K562 (cell line): ENCODE results near the gene ELOF1. TPM values are rescaled to one million over a fixed set of nuclear protein-coding genes. Genes with fewer than 3 reads are reported as not detected.
A peak's percentile ranks its signal among the peaks of the same experiment; 100 is the strongest.

Experiments
- CC2D1A ChIP-seq: fragments of 450-650 bp; IDR thresholded peaks from 2 replicates; pipeline ENCODE4 v1.6.1; 2017; ENCODE audit warnings: mild to moderate bottlenecking
- GABPA ChIP-seq: fragments of 200-800 bp; sonication (Bioruptor generic); conservative IDR thresholded peaks from 2 replicates; pipeline ENCODE4 v1.6.1; 2016; ENCODE audit warnings: low read depth, missing genetic modification characterization, missing compliant biosample characterization
- KDM2B ChIP-seq: fragments of 250-450 bp; sonication (Bioruptor Pico); IDR thresholded peaks from 2 replicates; pipeline ENCODE4 v1.8.0; 2021; ENCODE audit warnings: mild to moderate bottlenecking, moderate library complexity
- MTA2 ChIP-seq: fragments of 450-650 bp; IDR thresholded peaks from 2 replicates; pipeline ENCODE4 v1.6.1; 2016; ENCODE audit warnings: low read depth
- NCOR1 ChIP-seq: fragments of 450-650 bp; IDR thresholded peaks from 2 replicates; pipeline ENCODE4 v1.6.1; 2016; ENCODE audit warnings: mild to moderate bottlenecking, moderate library complexity
- POLR3G ChIP-seq: IDR thresholded peaks from 2 replicates; pipeline ENCODE4 v1.6.1; 2011; ENCODE audit not compliant: insufficient read length, insufficient replicate concordance; ENCODE audit errors: extremely low read depth
- RBM25 ChIP-seq: fragments of 200-400 bp; formaldehyde crosslinking; IDR thresholded peaks from 2 replicates; pipeline ENCODE4 v1.6.1; 2018; ENCODE audit warnings: low read length, low read depth, moderate library complexity; ENCODE audit not compliant: severe bottlenecking
- RFX5 ChIP-seq: IDR thresholded peaks from 2 replicates; pipeline ENCODE4 v1.6.1; 2011; ENCODE audit warnings: low read depth, mild to moderate bottlenecking, improper control_type of control experiment, low read length
- SMAD3 ChIP-seq: fragments of 450-650 bp; formaldehyde crosslinking; conservative IDR thresholded peaks from 2 replicates; pipeline ENCODE4 v1.4.0; 2020; ENCODE audit warnings: mild to moderate bottlenecking
- SMC3 ChIP-seq: conservative IDR thresholded peaks from 2 replicates; pipeline ENCODE4 v1.6.1; 2011; ENCODE audit warnings: low read depth, low read length, improper control_type of control experiment; ENCODE audit not compliant: insufficient read depth
- STAT5A ChIP-seq: IDR thresholded peaks from 2 replicates; pipeline ENCODE4 v1.6.1; 2012; ENCODE audit warnings: low read length, inconsistent platforms, borderline replicate concordance
- ZC3H11A ChIP-seq: IDR thresholded peaks from 2 replicates; pipeline ENCODE4 v1.6.1; 2012; ENCODE audit warnings: low read depth, low read length, improper control_type of control experiment
- ZNF384 ChIP-seq: IDR thresholded peaks from 2 replicates; pipeline ENCODE4 v1.6.1; 2012; ENCODE audit warnings: low read depth, low read length, improper control_type of control experiment
- polyA plus RNA-seq, 8 experiments: library from polyadenylated mRNA; depleted of rRNA in 4 of 8; stranded (reverse) in 5 of 8; unstranded in 3 of 8; fragments of >200 nt; fragmentation: Nextera tagmentation in 2 of 8; fragmentation: Illumina TruSeq in 1 of 8; extraction: Ambion mirVana in 2 of 8; extraction: Trizol in 1 of 8; gene quantifications; 2 replicates each; pipeline versions ENCODE4 v1.2.1 to v1.2.3, GENCODE V29; 2011 to 2014; ENCODE audit warnings: inconsistent platforms in 1 of 8, missing spikeins in 1 of 8
- total RNA-seq, 7 experiments: library from RNA; depleted of rRNA in 6 of 7; stranded (reverse); fragments of >200 nt in 6 of 7; fragmentation: Illumina TruSeq in 2 of 7; extraction: Trizol in 2 of 7; gene quantifications; 2 replicates each; pipeline versions ENCODE4 v1.2.1 to v1.2.3, GENCODE V29; 2011 to 2021; ENCODE audit warnings: low replicate concordance in 1 of 7
- TF ChIP-seq, protein P1 (sequence below), 2 experiments: fragments of 150-350 bp in 1 of 2; IDR thresholded peaks; 2 replicates each; pipeline ENCODE4 v1.6.1; 2012 to 2016; ENCODE audit warnings: low read depth in 2 of 2, low read length in 2 of 2, mild to moderate bottlenecking in 1 of 2, moderate library complexity in 1 of 2
- TF ChIP-seq, protein P2 (sequence below): fragments of 450-650 bp; formaldehyde crosslinking; IDR thresholded peaks from 2 replicates; pipeline ENCODE4 v1.4.0; 2022; ENCODE audit warnings: missing genetic modification characterization
- TF ChIP-seq, protein P3 (sequence below), 2 experiments: fragments of 450-650 bp in 1 of 2; sonication (generic) in 1 of 2; formaldehyde crosslinking in 1 of 2; IDR thresholded peaks in 1 of 2; conservative IDR thresholded peaks in 1 of 2; 2 replicates each; pipeline versions ENCODE4 v1.6.1 to v1.8.1; 2016 to 2023; ENCODE audit warnings: mild to moderate bottlenecking in 2 of 2, moderate library complexity in 2 of 2, inconsistent platforms in 1 of 2, missing genetic modification reagents in 1 of 2
- TF ChIP-seq, protein P4 (sequence below): fragments of 450-650 bp; IDR thresholded peaks from 2 replicates; pipeline ENCODE4 v1.6.1; 2018; ENCODE audit warnings: mild to moderate bottlenecking, low read depth; ENCODE audit not compliant: partially characterized antibody
- TF ChIP-seq, protein P5 (sequence below): fragments of 450-650 bp; IDR thresholded peaks from one replicate; pipeline ENCODE4 v1.6.1; 2018; ENCODE audit warnings: mild to moderate bottlenecking, moderate library complexity; ENCODE audit not compliant: partially characterized antibody

The ELOF1 gene
- total and polyA plus RNA-seq, 9 of the 15 experiments (the other 6 are each of a cell fraction or from before 2014, with no cell fraction given) = 16.7 to 147 (median 74.2) TPM

DNA sequence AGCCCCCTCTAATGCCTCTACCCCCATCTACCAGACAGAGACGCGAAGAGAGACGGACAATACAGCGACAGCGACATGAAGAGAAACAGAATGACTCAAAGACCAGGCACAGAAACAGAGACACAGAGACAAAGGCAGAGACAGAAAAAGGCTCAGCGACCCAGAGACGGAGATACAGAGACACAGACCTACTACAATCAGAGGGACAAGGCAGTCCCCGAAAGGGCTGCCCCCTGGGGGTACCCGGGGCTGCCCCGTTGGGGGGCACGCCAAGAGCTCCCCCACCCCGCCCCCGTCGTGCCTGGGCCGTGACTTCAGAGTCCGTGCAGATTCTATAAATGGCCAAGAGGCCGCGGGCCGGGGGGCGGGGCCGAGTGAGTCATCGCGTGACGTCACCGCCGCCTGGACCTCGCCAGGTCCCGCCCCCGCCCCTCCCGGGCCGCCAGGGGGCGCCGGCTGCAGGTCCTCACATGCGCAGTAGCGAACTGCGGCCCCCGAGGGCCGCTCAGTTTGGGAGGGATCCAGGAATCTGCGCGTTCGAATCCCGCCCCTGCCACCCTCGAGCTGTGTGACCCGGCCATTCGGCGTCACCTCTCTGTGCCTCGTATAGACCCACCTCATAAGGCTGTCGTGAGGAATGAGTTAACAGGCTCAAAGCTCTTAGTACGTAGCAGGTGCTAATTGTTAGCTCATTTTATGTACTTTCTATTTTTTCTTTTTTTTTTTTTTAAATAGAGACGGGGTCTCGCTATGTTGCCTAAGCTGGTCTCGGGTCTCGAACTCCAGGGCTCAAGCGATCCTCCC is 23.0 kb downstream of the ELOF1 start (continued):
- TF ChIP-seq, protein P1, sequence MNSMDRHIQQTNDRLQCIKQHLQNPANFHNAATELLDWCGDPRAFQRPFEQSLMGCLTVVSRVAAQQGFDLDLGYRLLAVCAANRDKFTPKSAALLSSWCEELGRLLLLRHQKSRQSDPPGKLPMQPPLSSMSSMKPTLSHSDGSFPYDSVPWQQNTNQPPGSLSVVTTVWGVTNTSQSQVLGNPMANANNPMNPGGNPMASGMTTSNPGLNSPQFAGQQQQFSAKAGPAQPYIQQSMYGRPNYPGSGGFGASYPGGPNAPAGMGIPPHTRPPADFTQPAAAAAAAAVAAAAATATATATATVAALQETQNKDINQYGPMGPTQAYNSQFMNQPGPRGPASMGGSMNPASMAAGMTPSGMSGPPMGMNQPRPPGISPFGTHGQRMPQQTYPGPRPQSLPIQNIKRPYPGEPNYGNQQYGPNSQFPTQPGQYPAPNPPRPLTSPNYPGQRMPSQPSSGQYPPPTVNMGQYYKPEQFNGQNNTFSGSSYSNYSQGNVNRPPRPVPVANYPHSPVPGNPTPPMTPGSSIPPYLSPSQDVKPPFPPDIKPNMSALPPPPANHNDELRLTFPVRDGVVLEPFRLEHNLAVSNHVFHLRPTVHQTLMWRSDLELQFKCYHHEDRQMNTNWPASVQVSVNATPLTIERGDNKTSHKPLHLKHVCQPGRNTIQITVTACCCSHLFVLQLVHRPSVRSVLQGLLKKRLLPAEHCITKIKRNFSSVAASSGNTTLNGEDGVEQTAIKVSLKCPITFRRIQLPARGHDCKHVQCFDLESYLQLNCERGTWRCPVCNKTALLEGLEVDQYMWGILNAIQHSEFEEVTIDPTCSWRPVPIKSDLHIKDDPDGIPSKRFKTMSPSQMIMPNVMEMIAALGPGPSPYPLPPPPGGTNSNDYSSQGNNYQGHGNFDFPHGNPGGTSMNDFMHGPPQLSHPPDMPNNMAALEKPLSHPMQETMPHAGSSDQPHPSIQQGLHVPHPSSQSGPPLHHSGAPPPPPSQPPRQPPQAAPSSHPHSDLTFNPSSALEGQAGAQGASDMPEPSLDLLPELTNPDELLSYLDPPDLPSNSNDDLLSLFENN (IDR thresholded peaks at IDR 0.05; ENCODE audit: low read depth in 2 of 2, low read length in 2 of 2) = peak in 1 of 2 experiments; percentile 23; a peak in 1 of 4 replicates
- TF ChIP-seq, protein P2, sequence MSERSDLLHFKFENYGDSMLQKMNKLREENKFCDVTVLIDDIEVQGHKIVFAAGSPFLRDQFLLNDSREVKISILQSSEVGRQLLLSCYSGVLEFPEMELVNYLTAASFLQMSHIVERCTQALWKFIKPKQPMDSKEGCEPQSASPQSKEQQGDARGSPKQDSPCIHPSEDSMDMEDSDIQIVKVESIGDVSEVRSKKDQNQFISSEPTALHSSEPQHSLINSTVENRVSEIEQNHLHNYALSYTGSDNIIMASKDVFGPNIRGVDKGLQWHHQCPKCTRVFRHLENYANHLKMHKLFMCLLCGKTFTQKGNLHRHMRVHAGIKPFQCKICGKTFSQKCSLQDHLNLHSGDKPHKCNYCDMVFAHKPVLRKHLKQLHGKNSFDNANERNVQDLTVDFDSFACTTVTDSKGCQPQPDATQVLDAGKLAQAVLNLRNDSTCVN = no peak
- TF ChIP-seq, protein P3, sequence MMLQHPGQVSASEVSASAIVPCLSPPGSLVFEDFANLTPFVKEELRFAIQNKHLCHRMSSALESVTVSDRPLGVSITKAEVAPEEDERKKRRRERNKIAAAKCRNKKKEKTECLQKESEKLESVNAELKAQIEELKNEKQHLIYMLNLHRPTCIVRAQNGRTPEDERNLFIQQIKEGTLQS (IDR thresholded peaks at IDR 0.05) = peak; percentile 99
- TF ChIP-seq, protein P3 (CRISPR knock-in tag; conservative IDR thresholded peaks at IDR 0.05) = peak; percentile 98
- TF ChIP-seq RFX5 (peak; percentile 67; the same call in 1 of the 2 replicates), ZNF384 (peak; percentile 64; the same call in 1 of the 2 replicates), MTA2 (no peak), KDM2B (CRISPR knock-in tag) (no peak), STAT5A (no peak), GABPA (tag) (peak; percentile 63), SMC3 (peak; percentile 59), RBM25 (peak; percentile 81), NCOR1 (0 out of 2 replicates have a peak, but pooled peaks have one; percentile 43), SMAD3 (CRISPR knock-in tag) (0 out of 2 replicates have a peak, but pooled peaks have one; percentile 37), ZC3H11A (0 out of 2 replicates have a peak, but pooled peaks have one; percentile 35), POLR3G (no peak), CC2D1A (0 out of 2 replicates have a peak, but pooled peaks have one; percentile 20)
- TF ChIP-seq, protein P4, sequence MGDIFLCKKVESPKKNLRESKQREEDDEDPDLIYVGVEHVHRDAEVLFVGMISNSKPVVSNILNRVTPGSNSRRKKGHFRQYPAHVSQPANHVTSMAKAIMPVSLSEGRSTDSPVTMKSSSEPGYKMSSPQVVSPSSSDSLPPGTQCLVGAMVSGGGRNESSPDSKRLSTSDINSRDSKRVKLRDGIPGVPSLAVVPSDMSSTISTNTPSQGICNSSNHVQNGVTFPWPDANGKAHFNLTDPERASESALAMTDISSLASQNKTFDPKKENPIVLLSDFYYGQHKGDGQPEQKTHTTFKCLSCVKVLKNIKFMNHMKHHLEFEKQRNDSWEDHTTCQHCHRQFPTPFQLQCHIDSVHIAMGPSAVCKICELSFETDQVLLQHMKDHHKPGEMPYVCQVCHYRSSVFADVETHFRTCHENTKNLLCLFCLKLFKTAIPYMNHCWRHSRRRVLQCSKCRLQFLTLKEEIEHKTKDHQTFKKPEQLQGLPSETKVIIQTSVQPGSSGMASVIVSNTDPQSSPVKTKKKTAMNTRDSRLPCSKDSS = no peak
- TF ChIP-seq, protein P5, sequence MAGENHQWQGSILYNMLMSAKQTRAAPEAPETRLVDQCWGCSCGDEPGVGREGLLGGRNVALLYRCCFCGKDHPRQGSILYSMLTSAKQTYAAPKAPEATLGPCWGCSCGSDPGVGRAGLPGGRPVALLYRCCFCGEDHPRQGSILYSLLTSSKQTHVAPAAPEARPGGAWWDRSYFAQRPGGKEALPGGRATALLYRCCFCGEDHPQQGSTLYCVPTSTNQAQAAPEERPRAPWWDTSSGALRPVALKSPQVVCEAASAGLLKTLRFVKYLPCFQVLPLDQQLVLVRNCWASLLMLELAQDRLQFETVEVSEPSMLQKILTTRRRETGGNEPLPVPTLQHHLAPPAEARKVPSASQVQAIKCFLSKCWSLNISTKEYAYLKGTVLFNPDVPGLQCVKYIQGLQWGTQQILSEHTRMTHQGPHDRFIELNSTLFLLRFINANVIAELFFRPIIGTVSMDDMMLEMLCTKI = no peak
